ES-I3 (cell line): ENCODE data around the gene COL25A1.

ENCODE experiments used
- H3K36me3 ChIP-seq: 2 replicates; pipeline ENCODE4 v1.6.1; 2013; ENCODE audit warnings: mild to moderate bottlenecking, low read length, control low read depth, moderate library complexity; ENCODE audit not compliant: insufficient read depth
- H3K4me1 ChIP-seq: 2 replicates; pipeline ENCODE4 v1.6.1; 2013; ENCODE audit warnings: mild to moderate bottlenecking, control low read depth, low read length; ENCODE audit not compliant: insufficient read depth
- H3K9ac ChIP-seq: 2 replicates; pipeline ENCODE4 v1.6.1; 2013; ENCODE audit warnings: low read depth, mild to moderate bottlenecking, low read length, moderate library complexity
- H3K9me3 ChIP-seq: 2 replicates; pipeline ENCODE4 v1.6.1; 2013; ENCODE audit warnings: mild to moderate bottlenecking, low read length, moderate library complexity; ENCODE audit not compliant: control insufficient read depth, insufficient read depth

COL25A1 gene

GRCh38 chr4:109302361-109303139 is at the start of gene COL25A1:
Gene COL25A1 (minus strand): TSS chr4:109302658.
- Histone ChIP-seq H3K4me1 (peaks cover 3% of the 10 kb centered on the region; the same call in 1 of the 2 replicates), H3K9ac (peak within 1 kb of the TSS; percentile 96), H3K36me3 (no peaks in the 10 kb centered on the region), H3K9me3 (no peaks in the 10 kb centered on the region)

DNA sequence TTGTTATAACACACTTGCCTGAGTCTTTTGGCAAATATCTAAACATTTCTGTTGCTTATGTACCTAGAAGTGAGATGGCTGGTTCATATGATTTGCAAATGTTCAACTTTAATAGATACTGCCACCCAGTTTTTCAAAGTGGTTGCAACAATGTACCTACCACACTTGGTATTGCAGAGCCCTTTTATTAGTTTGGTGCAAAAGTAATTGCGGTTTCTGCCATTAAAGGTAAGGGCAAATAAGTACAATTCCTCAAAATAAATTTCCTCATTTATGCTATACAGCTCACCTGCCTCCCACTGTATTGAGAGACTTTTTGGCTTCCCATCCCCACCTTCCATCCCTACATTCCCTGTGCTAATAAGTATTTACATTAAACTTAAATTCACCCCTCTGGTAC is 47.7 kb upstream of the COL25A1 start:
- no peak overlapping the region for H3K9ac ChIP-seq
- H3K9me3 ChIP-seq, result no peaks in the 10 kb centered on the region
- H3K4me1 ChIP-seq, result no peaks in the 10 kb centered on the region
- H3K36me3 ChIP-seq, result no peaks in the 10 kb centered on the region

DNA sequence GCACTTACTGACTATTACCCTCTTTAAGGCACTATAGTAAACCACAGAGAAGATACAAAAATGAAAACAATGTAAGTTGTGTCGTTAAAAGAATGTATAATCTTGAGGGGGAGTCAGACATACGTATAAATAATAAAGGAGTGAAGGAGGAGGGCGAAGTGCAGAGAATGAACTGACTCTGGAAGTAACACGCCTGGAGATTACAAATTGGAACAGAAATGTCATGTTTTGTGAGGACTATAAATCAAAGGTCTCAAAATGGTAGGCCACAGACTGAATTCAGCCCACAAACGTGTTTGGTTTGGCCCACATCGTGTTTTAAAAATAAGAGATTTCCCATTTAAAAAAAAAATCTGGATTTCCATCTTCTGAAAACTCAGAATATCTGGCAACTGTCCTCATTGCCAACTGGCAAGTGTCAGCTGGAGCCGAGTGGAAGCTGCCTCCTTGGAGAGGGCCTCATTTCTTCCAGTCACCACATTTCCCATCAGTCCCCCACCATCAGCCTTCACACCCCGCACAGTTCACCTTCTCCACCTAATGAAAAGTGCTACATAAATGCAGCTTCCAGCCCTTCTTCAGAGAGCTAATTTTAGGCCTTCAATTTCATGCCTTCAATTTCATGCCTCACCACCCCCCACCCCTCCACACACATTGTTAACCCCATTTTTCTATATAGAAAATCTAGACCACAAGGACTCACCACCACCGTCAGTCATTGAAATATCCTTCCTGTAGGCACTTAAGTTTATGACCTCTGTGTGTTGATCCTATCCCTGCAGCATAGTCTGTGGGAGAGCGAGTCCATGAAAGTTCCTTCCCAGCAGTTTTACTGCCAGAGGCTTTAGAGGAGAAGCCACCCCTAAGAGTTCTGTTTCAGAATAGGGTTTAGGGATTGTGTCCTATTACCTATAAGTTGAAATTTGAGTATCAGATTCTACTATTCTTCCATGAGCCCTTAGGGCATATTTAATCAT is 32.0 kb upstream of the COL25A1 start:
- Histone ChIP-seq H3K9ac (no peak overlapping the region), H3K9me3 (no peaks in the 10 kb centered on the region; the same call in 1 of the 2 replicates), H3K4me1 (no peaks in the 10 kb centered on the region), H3K36me3 (no peaks in the 10 kb centered on the region)

- Histone ChIP-seq H3K36me3 (no peaks in the 10 kb centered on the region), H3K9ac (no peak overlapping the region), H3K4me1 (no peaks in the 10 kb centered on the region), H3K9me3 (no peaks in the 10 kb centered on the region)
Observed at GRCh38 chr4:109332926-109333464, 30.5 kb upstream of the COL25A1 start.

GRCh38 chr4:109327641-109328040 is 25.2 kb upstream of the COL25A1 start:
- Histone ChIP-seq H3K9ac (no peak overlapping the region), H3K4me1 (no peaks in the 10 kb centered on the region), H3K36me3 (no peaks in the 10 kb centered on the region), H3K9me3 (peaks cover 11% of the 10 kb centered on the region)

DNA sequence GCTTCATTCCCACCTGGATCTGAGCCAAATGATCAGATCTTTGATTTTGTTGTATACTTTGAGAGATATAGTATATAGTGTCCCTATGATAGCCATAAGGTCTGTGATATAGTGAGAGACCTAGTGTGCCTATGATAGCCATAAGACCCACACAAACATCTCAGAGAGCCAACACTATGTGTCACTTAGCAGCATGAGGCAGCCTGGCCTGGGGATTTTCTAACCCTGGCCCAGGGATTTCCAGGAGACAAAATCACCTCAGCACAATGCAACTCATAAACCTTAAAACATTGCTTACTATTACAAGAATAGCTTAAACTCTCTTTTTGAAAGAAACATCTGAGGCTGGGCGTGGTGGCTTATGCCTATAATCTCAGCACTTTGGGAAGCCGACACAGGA is 23.2 kb upstream of the COL25A1 start:
- Histone ChIP-seq H3K9ac (no peak overlapping the region), H3K9me3 (peaks cover 11% of the 10 kb centered on the region), H3K4me1 (no peaks in the 10 kb centered on the region), H3K36me3 (no peaks in the 10 kb centered on the region)

DNA sequence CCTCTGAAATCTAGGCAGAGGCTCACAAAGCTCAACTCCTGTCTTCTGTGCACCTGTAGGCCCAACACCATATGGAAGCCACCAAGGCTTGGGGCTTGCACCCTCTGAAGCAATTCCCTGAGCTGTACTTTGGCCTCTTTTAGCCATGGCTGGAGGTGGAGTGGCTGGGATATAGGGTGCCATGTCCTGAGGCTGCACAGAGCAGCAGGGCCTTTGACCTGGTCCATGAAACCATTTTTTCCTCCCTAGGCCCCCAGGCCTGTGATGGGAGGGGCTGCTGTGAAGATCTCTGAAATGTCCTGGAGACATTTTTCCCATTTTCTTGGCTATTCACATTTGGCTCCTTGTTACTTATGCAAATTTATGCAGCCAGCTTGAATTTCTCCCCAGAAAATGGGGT is 20.9 kb upstream of the COL25A1 start:
- no peaks in the 10 kb centered on the region for H3K36me3 ChIP-seq
- H3K9me3 ChIP-seq, result peaks cover 11% of the 10 kb centered on the region
- no peaks in the 10 kb centered on the region for H3K4me1 ChIP-seq
- no peak overlapping the region for H3K9ac ChIP-seq

- H3K4me1 ChIP-seq, result no peaks in the 10 kb centered on the region
- no peaks in the 10 kb centered on the region for H3K36me3 ChIP-seq
- H3K9me3 ChIP-seq, result peaks cover 11% of the 10 kb centered on the region
- no peak overlapping the region for H3K9ac ChIP-seq
Observed at GRCh38 chr4:109321232-109321631, 18.8 kb upstream of the COL25A1 start.

DNA sequence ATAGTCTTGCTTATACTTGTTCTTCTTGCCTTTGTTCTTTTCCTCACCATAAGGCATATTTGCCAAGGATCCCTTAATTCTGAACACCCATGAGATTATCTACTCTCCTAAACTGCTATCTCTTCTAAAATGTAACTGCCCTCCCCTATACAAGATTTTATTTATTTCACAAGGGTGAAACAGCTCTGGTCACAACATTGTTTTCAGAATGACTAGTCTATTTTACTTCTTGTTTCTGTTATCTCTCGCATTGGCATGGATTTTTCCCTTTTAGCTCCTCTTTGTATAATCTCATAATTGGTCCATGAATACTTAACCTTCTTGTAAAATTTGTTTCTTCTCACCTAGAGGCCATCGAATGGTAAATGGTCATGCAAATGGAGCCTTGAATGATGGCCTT is 17.2 kb upstream of the COL25A1 start:
- H3K9ac ChIP-seq, result no peak overlapping the region
- no peaks in the 10 kb centered on the region for H3K36me3 ChIP-seq
- peaks cover 11% of the 10 kb centered on the region for H3K9me3 ChIP-seq
- H3K4me1 ChIP-seq, result no peaks in the 10 kb centered on the region

- Histone ChIP-seq H3K9ac (no peak overlapping the region), H3K9me3 (peaks cover 11% of the 10 kb centered on the region), H3K36me3 (no peaks in the 10 kb centered on the region), H3K4me1 (no peaks in the 10 kb centered on the region)
Observed at GRCh38 chr4:109319156-109319555, 16.7 kb upstream of the COL25A1 start.

- H3K4me1 ChIP-seq, result no peaks in the 10 kb centered on the region
- H3K9ac ChIP-seq, result no peak overlapping the region
- no peaks in the 10 kb centered on the region for H3K36me3 ChIP-seq
- H3K9me3 ChIP-seq, result peaks cover 11% of the 10 kb centered on the region
Observed at GRCh38 chr4:109315818-109316217, 13.4 kb upstream of the COL25A1 start.

GRCh38 chr4:109315341-109315740 is 12.9 kb upstream of the COL25A1 start:
- Histone ChIP-seq H3K4me1 (no peaks in the 10 kb centered on the region), H3K9me3 (peaks cover 11% of the 10 kb centered on the region), H3K36me3 (no peaks in the 10 kb centered on the region), H3K9ac (no peak overlapping the region)

GRCh38 chr4:109313168-109314133 is 11.0 kb upstream of the COL25A1 start:
- Histone ChIP-seq H3K9me3 (peaks cover 11% of the 10 kb centered on the region), H3K9ac (no peak overlapping the region), H3K4me1 (no peaks in the 10 kb centered on the region)

GRCh38 chr4:109303140-109303496 is 660 bp upstream of the COL25A1 start:
- H3K9ac ChIP-seq, result peak overlapping the region; percentile 46
- H3K9me3 ChIP-seq, result no peaks in the 10 kb centered on the region
- H3K4me1 ChIP-seq, result peaks cover 3% of the 10 kb centered on the region; the same call in 1 of the 2 replicates
- H3K36me3 ChIP-seq, result no peaks in the 10 kb centered on the region

More at GRCh38 chr4:109313168-109314133, 11.0 kb upstream of the COL25A1 start:
- no peaks in the 10 kb centered on the region for H3K36me3 ChIP-seq
